ENCODE data around the gene C1QTNF1. TPM values are rescaled to one million over a fixed set of nuclear protein-coding genes. Genes with fewer than 3 reads are reported as not detected.

Gene C1QTNF1
- total and polyA plus RNA-seq, 9 of the 15 experiments (the other 6 are each of a cell fraction or from before 2014, with no cell fraction given): 0.09 TPM; not detected in 8

DNA sequence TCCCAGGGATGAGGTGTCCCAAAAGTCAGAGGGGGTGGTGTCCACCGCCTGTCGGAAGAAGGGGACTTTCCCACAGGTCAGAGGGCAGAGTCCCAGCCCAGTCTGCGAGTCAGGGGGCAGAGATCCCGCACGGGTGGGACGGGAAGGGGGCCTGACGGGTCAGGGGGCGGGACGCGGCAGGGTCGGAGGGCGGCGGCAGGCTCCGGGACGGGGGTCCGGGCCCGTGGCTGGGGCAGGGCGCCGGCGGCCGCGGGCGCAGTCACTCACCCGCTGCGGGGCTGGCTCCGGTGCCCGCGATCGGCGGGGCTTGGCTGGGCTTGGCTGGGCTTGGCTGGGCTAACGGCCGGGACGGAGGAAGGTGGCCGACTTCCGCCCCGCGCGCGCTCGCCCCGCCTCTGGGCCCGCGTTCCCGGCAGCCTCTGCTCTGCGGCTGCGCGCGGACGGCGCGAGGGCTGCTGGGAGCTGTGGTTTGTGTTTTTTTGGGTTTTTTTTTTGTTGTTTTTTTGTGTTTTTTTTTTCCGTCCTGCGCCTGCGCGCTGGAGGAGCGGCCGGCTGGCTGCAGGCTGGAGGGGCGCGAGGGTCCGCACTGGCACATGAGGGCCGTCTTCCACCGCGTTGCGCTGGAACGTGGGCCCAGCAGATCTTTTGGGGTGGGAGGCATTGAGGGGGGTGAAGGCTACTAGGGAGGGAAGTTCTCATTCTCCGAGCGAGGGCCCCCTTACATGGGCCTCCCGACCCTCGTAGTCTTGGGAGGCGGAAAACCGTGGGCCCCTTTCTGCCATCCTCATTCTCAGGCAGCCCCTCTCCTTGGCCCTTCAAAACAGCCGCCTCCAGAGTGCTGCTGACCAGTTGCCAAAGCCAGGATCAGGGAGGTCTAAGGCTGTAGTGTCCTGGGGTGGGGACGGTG, 14.3 kb upstream of the C1QTNF1 start, which contains the start of gene CANT1 (continued):
- TF ChIP-seq, protein P1, sequence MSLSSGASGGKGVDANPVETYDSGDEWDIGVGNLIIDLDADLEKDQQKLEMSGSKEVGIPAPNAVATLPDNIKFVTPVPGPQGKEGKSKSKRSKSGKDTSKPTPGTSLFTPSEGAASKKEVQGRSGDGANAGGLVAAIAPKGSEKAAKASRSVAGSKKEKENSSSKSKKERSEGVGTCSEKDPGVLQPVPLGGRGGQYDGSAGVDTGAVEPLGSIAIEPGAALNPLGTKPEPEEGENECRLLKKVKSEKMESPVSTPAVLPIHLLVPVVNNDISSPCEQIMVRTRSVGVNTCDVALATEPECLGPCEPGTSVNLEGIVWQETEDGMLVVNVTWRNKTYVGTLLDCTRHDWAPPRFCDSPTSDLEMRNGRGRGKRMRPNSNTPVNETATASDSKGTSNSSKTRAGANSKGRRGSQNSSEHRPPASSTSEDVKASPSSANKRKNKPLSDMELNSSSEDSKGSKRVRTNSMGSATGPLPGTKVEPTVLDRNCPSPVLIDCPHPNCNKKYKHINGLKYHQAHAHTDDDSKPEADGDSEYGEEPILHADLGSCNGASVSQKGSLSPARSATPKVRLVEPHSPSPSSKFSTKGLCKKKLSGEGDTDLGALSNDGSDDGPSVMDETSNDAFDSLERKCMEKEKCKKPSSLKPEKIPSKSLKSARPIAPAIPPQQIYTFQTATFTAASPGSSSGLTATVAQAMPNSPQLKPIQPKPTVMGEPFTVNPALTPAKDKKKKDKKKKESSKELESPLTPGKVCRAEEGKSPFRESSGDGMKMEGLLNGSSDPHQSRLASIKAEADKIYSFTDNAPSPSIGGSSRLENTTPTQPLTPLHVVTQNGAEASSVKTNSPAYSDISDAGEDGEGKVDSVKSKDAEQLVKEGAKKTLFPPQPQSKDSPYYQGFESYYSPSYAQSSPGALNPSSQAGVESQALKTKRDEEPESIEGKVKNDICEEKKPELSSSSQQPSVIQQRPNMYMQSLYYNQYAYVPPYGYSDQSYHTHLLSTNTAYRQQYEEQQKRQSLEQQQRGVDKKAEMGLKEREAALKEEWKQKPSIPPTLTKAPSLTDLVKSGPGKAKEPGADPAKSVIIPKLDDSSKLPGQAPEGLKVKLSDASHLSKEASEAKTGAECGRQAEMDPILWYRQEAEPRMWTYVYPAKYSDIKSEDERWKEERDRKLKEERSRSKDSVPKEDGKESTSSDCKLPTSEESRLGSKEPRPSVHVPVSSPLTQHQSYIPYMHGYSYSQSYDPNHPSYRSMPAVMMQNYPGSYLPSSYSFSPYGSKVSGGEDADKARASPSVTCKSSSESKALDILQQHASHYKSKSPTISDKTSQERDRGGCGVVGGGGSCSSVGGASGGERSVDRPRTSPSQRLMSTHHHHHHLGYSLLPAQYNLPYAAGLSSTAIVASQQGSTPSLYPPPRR (CRISPR knock-in tag; IDR thresholded peaks at IDR 0.05; ENCODE audit: borderline replicate concordance): no peak
- no peak for TF ChIP-seq RUNX1 (IDR thresholded peaks at IDR 0.05; ENCODE audit: low read depth)
- TF ChIP-seq, protein P2, sequence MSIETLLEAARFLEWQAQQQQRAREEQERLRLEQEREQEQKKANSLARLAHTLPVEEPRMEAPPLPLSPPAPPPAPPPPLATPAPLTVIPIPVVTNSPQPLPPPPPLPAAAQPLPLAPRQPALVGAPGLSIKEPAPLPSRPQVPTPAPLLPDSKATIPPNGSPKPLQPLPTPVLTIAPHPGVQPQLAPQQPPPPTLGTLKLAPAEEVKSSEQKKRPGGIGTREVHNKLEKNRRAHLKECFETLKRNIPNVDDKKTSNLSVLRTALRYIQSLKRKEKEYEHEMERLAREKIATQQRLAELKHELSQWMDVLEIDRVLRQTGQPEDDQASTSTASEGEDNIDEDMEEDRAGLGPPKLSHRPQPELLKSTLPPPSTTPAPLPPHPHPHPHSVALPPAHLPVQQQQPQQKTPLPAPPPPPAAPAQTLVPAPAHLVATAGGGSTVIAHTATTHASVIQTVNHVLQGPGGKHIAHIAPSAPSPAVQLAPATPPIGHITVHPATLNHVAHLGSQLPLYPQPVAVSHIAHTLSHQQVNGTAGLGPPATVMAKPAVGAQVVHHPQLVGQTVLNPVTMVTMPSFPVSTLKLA (conservative IDR thresholded peaks at IDR 0.05): peak in 1 of 2 experiments; percentile 42; a peak in 1 of 4 replicates
- TF ChIP-seq KDM1A (IDR thresholded peaks at IDR 0.05): no peak
- TF ChIP-seq, protein P3, sequence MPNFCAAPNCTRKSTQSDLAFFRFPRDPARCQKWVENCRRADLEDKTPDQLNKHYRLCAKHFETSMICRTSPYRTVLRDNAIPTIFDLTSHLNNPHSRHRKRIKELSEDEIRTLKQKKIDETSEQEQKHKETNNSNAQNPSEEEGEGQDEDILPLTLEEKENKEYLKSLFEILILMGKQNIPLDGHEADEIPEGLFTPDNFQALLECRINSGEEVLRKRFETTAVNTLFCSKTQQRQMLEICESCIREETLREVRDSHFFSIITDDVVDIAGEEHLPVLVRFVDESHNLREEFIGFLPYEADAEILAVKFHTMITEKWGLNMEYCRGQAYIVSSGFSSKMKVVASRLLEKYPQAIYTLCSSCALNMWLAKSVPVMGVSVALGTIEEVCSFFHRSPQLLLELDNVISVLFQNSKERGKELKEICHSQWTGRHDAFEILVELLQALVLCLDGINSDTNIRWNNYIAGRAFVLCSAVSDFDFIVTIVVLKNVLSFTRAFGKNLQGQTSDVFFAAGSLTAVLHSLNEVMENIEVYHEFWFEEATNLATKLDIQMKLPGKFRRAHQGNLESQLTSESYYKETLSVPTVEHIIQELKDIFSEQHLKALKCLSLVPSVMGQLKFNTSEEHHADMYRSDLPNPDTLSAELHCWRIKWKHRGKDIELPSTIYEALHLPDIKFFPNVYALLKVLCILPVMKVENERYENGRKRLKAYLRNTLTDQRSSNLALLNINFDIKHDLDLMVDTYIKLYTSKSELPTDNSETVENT (CRISPR knock-in tag; IDR thresholded peaks at IDR 0.05): 0 out of 2 replicates have a peak, but pooled peaks have one; percentile 19
- TF ChIP-seq, protein P4, sequence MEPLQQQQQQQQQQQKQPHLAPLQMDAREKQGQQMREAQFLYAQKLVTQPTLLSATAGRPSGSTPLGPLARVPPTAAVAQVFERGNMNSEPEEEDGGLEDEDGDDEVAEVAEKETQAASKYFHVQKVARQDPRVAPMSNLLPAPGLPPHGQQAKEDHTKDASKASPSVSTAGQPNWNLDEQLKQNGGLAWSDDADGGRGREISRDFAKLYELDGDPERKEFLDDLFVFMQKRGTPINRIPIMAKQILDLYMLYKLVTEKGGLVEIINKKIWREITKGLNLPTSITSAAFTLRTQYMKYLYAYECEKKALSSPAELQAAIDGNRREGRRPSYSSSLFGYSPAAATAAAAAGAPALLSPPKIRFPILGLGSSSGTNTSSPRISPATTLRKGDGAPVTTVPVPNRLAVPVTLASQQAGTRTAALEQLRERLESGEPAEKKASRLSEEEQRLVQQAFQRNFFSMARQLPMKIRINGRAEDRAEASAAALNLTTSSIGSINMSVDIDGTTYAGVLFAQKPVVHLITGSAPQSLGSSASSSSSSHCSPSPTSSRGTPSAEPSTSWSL (CRISPR knock-in tag; IDR thresholded peaks at IDR 0.05; ENCODE audit: borderline replicate concordance): no peak
- TF ChIP-seq, protein P5, sequence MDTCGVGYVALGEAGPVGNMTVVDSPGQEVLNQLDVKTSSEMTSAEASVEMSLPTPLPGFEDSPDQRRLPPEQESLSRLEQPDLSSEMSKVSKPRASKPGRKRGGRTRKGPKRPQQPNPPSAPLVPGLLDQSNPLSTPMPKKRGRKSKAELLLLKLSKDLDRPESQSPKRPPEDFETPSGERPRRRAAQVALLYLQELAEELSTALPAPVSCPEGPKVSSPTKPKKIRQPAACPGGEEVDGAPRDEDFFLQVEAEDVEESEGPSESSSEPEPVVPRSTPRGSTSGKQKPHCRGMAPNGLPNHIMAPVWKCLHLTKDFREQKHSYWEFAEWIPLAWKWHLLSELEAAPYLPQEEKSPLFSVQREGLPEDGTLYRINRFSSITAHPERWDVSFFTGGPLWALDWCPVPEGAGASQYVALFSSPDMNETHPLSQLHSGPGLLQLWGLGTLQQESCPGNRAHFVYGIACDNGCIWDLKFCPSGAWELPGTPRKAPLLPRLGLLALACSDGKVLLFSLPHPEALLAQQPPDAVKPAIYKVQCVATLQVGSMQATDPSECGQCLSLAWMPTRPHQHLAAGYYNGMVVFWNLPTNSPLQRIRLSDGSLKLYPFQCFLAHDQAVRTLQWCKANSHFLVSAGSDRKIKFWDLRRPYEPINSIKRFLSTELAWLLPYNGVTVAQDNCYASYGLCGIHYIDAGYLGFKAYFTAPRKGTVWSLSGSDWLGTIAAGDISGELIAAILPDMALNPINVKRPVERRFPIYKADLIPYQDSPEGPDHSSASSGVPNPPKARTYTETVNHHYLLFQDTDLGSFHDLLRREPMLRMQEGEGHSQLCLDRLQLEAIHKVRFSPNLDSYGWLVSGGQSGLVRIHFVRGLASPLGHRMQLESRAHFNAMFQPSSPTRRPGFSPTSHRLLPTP (IDR thresholded peaks at IDR 0.05; ENCODE audit: borderline replicate concordance, extremely low read depth, insufficient read length): no peak
- TF ChIP-seq, protein P6, sequence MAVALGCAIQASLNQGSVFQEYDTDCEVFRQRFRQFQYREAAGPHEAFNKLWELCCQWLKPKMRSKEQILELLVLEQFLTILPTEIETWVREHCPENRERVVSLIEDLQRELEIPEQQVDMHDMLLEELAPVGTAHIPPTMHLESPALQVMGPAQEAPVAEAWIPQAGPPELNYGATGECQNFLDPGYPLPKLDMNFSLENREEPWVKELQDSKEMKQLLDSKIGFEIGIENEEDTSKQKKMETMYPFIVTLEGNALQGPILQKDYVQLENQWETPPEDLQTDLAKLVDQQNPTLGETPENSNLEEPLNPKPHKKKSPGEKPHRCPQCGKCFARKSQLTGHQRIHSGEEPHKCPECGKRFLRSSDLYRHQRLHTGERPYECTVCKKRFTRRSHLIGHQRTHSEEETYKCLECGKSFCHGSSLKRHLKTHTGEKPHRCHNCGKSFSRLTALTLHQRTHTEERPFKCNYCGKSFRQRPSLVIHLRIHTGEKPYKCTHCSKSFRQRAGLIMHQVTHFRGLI (CRISPR knock-in tag; IDR thresholded peaks at IDR 0.05): no peak
- no peak for TF ChIP-seq ZZZ3 (IDR thresholded peaks at IDR 0.05)

All from K562 (cell line).